Measurements from ENCODE around the gene ZSCAN10. TPM values are rescaled to one million over a fixed set of nuclear protein-coding genes. Genes with fewer than 3 reads are reported as not detected.

Gene ZSCAN10
- total and polyA plus RNA-seq, 2 donors (not counting 3 experiments of a cell fraction or from before 2014, with no cell fraction given) = not detected

DNA sequence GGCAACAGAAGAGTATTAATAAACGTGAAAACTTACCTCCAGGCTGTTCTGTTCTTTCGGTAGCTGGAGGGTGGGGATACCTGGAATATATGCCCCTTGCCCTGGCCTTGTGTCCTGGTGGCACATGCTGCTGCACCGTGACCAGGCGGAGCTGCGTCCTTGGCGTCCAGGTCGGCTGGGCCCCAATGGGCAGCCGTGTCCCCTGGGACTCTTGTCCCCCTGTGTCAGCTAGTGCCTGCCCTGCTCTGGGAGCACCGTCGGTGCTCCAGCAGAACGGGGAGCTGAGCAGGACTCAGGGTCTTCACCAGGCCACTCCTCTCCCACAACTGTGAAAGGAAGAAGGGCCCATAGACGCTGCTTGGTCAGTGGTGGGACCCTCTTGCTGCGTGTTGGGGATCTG, 43.7 kb upstream of the ZSCAN10 start:
- no peak overlapping the region for H3K27ac ChIP-seq (ENCODE audit: insufficient read depth, low read depth, low read length)
- H3K9me1 ChIP-seq (replicated peaks; ENCODE audit: control insufficient read depth, extremely low read depth, insufficient read depth, low read length) = no peaks in the 10 kb centered on the region
- H4K20me1 ChIP-seq (replicated peaks; ENCODE audit: control insufficient read depth, extremely low read depth, insufficient read depth, low read length) = no peaks in the 10 kb centered on the region
- H3K79me2 ChIP-seq (ENCODE audit: control insufficient read depth, insufficient read depth, low read length) = no peaks in the 10 kb centered on the region
- peaks cover 0 to 8% of the 10 kb centered on the region in 2 experiments for H3K36me3 ChIP-seq (ENCODE audit: control insufficient read depth in 2 of 2, extremely low read depth in 1 of 2, insufficient read depth in 2 of 2, low read length in 2 of 2)
- H3K4me2 ChIP-seq (ENCODE audit: insufficient read depth, low read length) = no peak overlapping the region
- no peaks in the 10 kb centered on the region for H3K27me3 ChIP-seq (ENCODE audit: control insufficient read depth in 2 of 2, insufficient read depth in 2 of 2, low read length in 2 of 2)
- BruUV-seq (replicated peaks) = no TSS peak
- dilution Hi-C loops (cut with MboI; ENCODE audit: extremely low pct_ligation_motif_present, low sequenced_read_pairs) = no loop called here
- no peak overlapping the region for H3K4me3 ChIP-seq (replicated peaks in 1 of 3; ENCODE audit: insufficient read depth in 1 of 3, low read depth in 1 of 3, low read length in 3 of 3)
- no peak overlapping the region for H2AFZ ChIP-seq (ENCODE audit: low read depth, low read length)
- FAIRE-seq (no peak), DNase-seq (ENCODE audit: low read depth, low spot score) (no peak)
- H3K9me3 ChIP-seq (replicated peaks; ENCODE audit: control insufficient read depth, insufficient read depth, low read length) = no peaks in the 10 kb centered on the region
- POLR2A ChIA-PET = no interaction called here
- TF ChIP-seq CTCF (IDR thresholded peaks at IDR 0.05; ENCODE audit: extremely low read depth in 1 of 2, insufficient read depth in 1 of 2, low read depth in 1 of 2, low read length in 2 of 2) (no peak), MYC (IDR thresholded peaks at IDR 0.05; ENCODE audit: low read depth, low read length) (no peak), JUN (IDR thresholded peaks at IDR 0.05; ENCODE audit: borderline replicate concordance, insufficient read depth, insufficient read length, low read depth) (no peak), POLR2A (IDR thresholded peaks at IDR 0.05; ENCODE audit: low read depth, low read length) (no peak), FOS (IDR thresholded peaks at IDR 0.05; ENCODE audit: borderline replicate concordance, insufficient read depth, low read length) (no peak), EZH2 (IDR thresholded peaks at IDR 0.05; ENCODE audit: borderline replicate concordance, low read depth, low read length, severe bottlenecking) (no peak), POLR2AphosphoS5 (IDR thresholded peaks at IDR 0.05; ENCODE audit: insufficient read depth, low read depth, low read length) (no peak), GATA2 (IDR thresholded peaks at IDR 0.05; ENCODE audit: insufficient read depth, insufficient read length, low read depth, low read length) (no peak)
- TF ChIP-seq, protein P1, sequence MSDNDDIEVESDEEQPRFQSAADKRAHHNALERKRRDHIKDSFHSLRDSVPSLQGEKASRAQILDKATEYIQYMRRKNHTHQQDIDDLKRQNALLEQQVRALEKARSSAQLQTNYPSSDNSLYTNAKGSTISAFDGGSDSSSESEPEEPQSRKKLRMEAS (IDR thresholded peaks at IDR 0.05; ENCODE audit: insufficient read depth, insufficient read length) = no peak
- no peak overlapping the region for H3K9ac ChIP-seq (replicated peaks; ENCODE audit: extremely low read depth, insufficient read depth, low read length)
- intact Hi-C loops (cut with micrococcal nuclease) = no loop called here
- CTCF ChIA-PET = interaction anchor here (8.7 kb wide), 1 partner anchor 14 kb away, joined by 54 read pairs; no protein-coding TSS in a partner anchor
- H3K4me1 ChIP-seq (ENCODE audit: control insufficient read depth, extremely low read depth, insufficient read depth, low read length) = no peaks in the 10 kb centered on the region
